OCI-LY1 (cell line): ENCODE results near the gene MATK.

Experiments used
- H2AFZ ChIP-seq: fragments of 200-600 bp; sonication (generic), shearing (Covaris generic); 2 replicates; pipeline ENCODE4 v1.6.0; 2014; ENCODE audit warnings: antibody characterized with exemption, mild to moderate bottlenecking, low read length
- H3F3A ChIP-seq: fragments of 200-600 bp; sonication (generic), shearing (Covaris generic); 2 replicates; pipeline ENCODE4 v1.6.0; 2014; ENCODE audit warnings: mild to moderate bottlenecking, antibody characterized with exemption, low read length, moderate library complexity; ENCODE audit not compliant: insufficient read depth
- H3K27ac ChIP-seq: fragments of 200-600 bp; sonication (generic); 2 replicates; pipeline ENCODE4 v1.5.1; 2014; ENCODE audit warnings: low read length, mixed run types, mild to moderate bottlenecking, low read depth; ENCODE audit not compliant: poor library complexity, severe bottlenecking
- H3K27me3 ChIP-seq: fragments of 200-600 bp; sonication (generic); 2 replicates; pipeline ENCODE4 v1.6.0; 2014; ENCODE audit warnings: antibody characterized with exemption, mild to moderate bottlenecking, low read length, moderate library complexity; ENCODE audit not compliant: insufficient read depth
- H3K36me3 ChIP-seq: fragments of 200-600 bp; sonication (generic); 2 replicates; pipeline ENCODE4 v1.6.1; 2014; ENCODE audit warnings: mild to moderate bottlenecking, antibody characterized with exemption, low read length, moderate library complexity, mixed read lengths; ENCODE audit not compliant: insufficient read depth
- H3K4me1 ChIP-seq: fragments of 200-600 bp; sonication (generic); 2 replicates; pipeline ENCODE4 v1.5.1; 2014; ENCODE audit warnings: mild to moderate bottlenecking, low read length, moderate library complexity; ENCODE audit not compliant: insufficient read depth, severe bottlenecking
- H3K4me2 ChIP-seq: fragments of 200-600 bp; sonication (generic), shearing (Covaris generic); 2 replicates; pipeline ENCODE4 v1.6.1; 2014; ENCODE audit warnings: low read length
- H3K4me3 ChIP-seq: fragments of 200-600 bp; sonication (generic); 2 replicates; pipeline ENCODE4 v1.5.1; 2014; ENCODE audit warnings: low read length, low read depth, mild to moderate bottlenecking, mixed read lengths; ENCODE audit not compliant: poor library complexity, severe bottlenecking
- H3K79me2 ChIP-seq: fragments of 200-600 bp; shearing (Covaris generic); 2 replicates; pipeline ENCODE4 v1.6.1; 2016; ENCODE audit warnings: mixed run types, low read length, mixed read lengths; ENCODE audit not compliant: insufficient read depth
- H3K9ac ChIP-seq: fragments of 200-600 bp; sonication (generic), shearing (Covaris generic); 2 replicates; pipeline ENCODE4 v1.6.1; 2014; ENCODE audit warnings: mild to moderate bottlenecking, low read length, mixed read lengths
- H3K9me2 ChIP-seq: fragments of 200-600 bp; sonication (generic), shearing (Covaris generic); 2 replicates; pipeline ENCODE4 v1.6.1; 2014; ENCODE audit warnings: low read depth, mild to moderate bottlenecking, low read length, mixed read lengths
- H3K9me3 ChIP-seq: fragments of 200-600 bp; shearing (Covaris generic); 2 replicates; pipeline ENCODE4 v1.6.1; 2014; ENCODE audit warnings: low read length, mixed read lengths
- H4K20me1 ChIP-seq: fragments of 200-600 bp; sonication (generic), shearing (Covaris generic); 2 replicates; pipeline ENCODE4 v1.6.0; 2016; ENCODE audit warnings: mild to moderate bottlenecking, low read length; ENCODE audit not compliant: insufficient read depth
- CTCF ChIP-seq: fragments of 200-600 bp; sonication (generic), shearing (Covaris generic); IDR thresholded peaks from 2 replicates; pipeline ENCODE4 v1.5.1; 2017; ENCODE audit warnings: mild to moderate bottlenecking, antibody characterized with exemption, low read length, moderate library complexity, mixed read lengths
- EZH2 ChIP-seq: fragments of 200-600 bp; sonication (generic), shearing (Covaris generic); IDR thresholded peaks from 2 replicates; pipeline ENCODE4 v1.8.0; 2017; ENCODE audit warnings: borderline replicate concordance, mixed run types, mild to moderate bottlenecking, antibody characterized with exemption, low read length, moderate library complexity, mixed read lengths

MATK gene

GRCh38 chr19:3750211-3750610 is 36.0 kb downstream of the MATK start:
- H3K9me3 ChIP-seq = no peaks in the 10 kb centered on the region
- no peak overlapping the region for H3K4me3 ChIP-seq
- no peaks in the 10 kb centered on the region for H3K9me2 ChIP-seq
- H3K27me3 ChIP-seq = no peaks in the 10 kb centered on the region; the same call in 1 of the 2 replicates
- H3K9ac ChIP-seq = no peak overlapping the region
- no peaks in the 10 kb centered on the region for H3K79me2 ChIP-seq
- H3K4me1 ChIP-seq = no peaks in the 10 kb centered on the region
- no peak overlapping the region for H3K27ac ChIP-seq
- no peak for TF ChIP-seq CTCF
- TF ChIP-seq EZH2 = no peak
- H3F3A ChIP-seq = no peaks in the 10 kb centered on the region
- H3K4me2 ChIP-seq = no peak overlapping the region
- no peak overlapping the region for H2AFZ ChIP-seq
- H4K20me1 ChIP-seq = no peaks in the 10 kb centered on the region
- H3K36me3 ChIP-seq = peaks cover 13% of the 10 kb centered on the region

DNA sequence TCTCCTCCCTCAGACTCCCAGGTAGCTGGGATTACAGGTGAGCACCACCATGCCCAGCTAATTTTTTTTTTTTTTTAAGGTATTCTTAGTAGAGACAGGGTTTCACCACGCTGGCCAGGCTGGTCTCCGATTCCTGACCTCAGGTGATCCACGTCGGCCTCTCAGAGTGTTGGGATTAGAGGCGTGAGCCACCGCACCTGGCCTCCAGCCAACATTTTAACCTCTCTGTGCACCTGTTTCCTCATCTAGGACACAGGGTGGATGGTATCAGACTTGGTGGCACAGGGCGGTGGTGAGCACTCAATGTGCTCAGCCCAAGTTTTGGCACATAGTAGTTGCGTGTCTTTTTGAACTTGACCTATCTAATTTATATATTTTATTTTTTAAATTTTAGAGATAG is 37.2 kb downstream of the MATK start:
- no peak overlapping the region for H3K4me2 ChIP-seq
- no peak for TF ChIP-seq CTCF
- no peak for TF ChIP-seq EZH2

GRCh38 chr19:3746371-3747056 is 39.7 kb downstream of the MATK start:
- Histone ChIP-seq H3K36me3 (peaks cover 13% of the 10 kb centered on the region), H3K4me3 (no peak overlapping the region), H3K9me2 (no peaks in the 10 kb centered on the region), H3K9ac (no peak overlapping the region), H2AFZ (no peak overlapping the region), H3K4me2 (no peak overlapping the region), H3K9me3 (no peaks in the 10 kb centered on the region), H3K27me3 (no peaks in the 10 kb centered on the region; the same call in 1 of the 2 replicates), H3K4me1 (no peaks in the 10 kb centered on the region), H3F3A (no peaks in the 10 kb centered on the region), H4K20me1 (no peaks in the 10 kb centered on the region), H3K27ac (no peak overlapping the region), H3K79me2 (no peaks in the 10 kb centered on the region)
- no peak for TF ChIP-seq CTCF

More for the DNA sequence above, 37.2 kb downstream of the MATK start:
- Histone ChIP-seq H3K9me3 (no peaks in the 10 kb centered on the region), H3F3A (no peaks in the 10 kb centered on the region), H2AFZ (no peak overlapping the region), H3K9ac (no peak overlapping the region), H3K4me1 (no peaks in the 10 kb centered on the region), H3K9me2 (no peaks in the 10 kb centered on the region), H3K79me2 (no peaks in the 10 kb centered on the region), H3K27ac (no peak overlapping the region), H3K36me3 (peaks cover 13% of the 10 kb centered on the region), H3K4me3 (no peak overlapping the region), H4K20me1 (no peaks in the 10 kb centered on the region), H3K27me3 (no peaks in the 10 kb centered on the region; the same call in 1 of the 2 replicates)
